NCI-H2029 (cell line): ENCODE results near the gene NOD1.
"Not testable (repeated sequence)": the region's sequence is repeated elsewhere in the genome, so short reads cannot be mapped to it uniquely, and the experiment has no call there.

Experiments
- DNase-seq: peaks from one replicate; lab custom pipeline; 2025; lab: John Stamatoyannopoulos, UW

NOD1 gene

GRCh38 chr7:30478349-30479201 is at the start of gene NOD1:
TSS of gene NOD1 (minus strand) at chr7:30478784. CDS start at chr7:30456921, 21,863 bp downstream.
- peak; percentile 69 for DNase-seq

GRCh38 chr7:30527297-30527696 is 48.7 kb upstream of the NOD1 start:
- DNase-seq, result not testable (repeated sequence)

GRCh38 chr7:30526163-30526562 is 47.6 kb upstream of the NOD1 start:
- no peak for DNase-seq

GRCh38 chr7:30525429-30525828 is 46.8 kb upstream of the NOD1 start:
- DNase-seq, result no peak

GRCh38 chr7:30524545-30524944 is 46.0 kb upstream of the NOD1 start:
- DNase-seq, result peak; percentile 9

GRCh38 chr7:30523466-30523865 is 44.9 kb upstream of the NOD1 start:
- no peak for DNase-seq

GRCh38 chr7:30522159-30522558 is 43.6 kb upstream of the NOD1 start:
- DNase-seq, result no peak

- DNase-seq, result no peak
Measured at GRCh38 chr7:30521532-30521931, 42.9 kb upstream of the NOD1 start.

- DNase-seq, result no peak
Measured at GRCh38 chr7:30519122-30519521, 40.5 kb upstream of the NOD1 start.

GRCh38 chr7:30515761-30516160 is 37.2 kb upstream of the NOD1 start:
- no peak for DNase-seq

- DNase-seq, result no peak
Measured at GRCh38 chr7:30514776-30515175, 36.2 kb upstream of the NOD1 start.

- DNase-seq, result no peak
Measured at GRCh38 chr7:30514177-30514576, 35.6 kb upstream of the NOD1 start.

- no peak for DNase-seq
Measured at GRCh38 chr7:30513762-30514161, 35.2 kb upstream of the NOD1 start.

GRCh38 chr7:30511973-30512662 is 33.5 kb upstream of the NOD1 start:
- DNase-seq, result no peak

GRCh38 chr7:30511494-30511893 is 32.9 kb upstream of the NOD1 start:
- DNase-seq, result no peak

GRCh38 chr7:30510124-30511075 is 31.8 kb upstream of the NOD1 start:
- peak; percentile 21 for DNase-seq

GRCh38 chr7:30509171-30509857 is 30.7 kb upstream of the NOD1 start:
- DNase-seq, result not testable (repeated sequence)

- DNase-seq, result not testable (repeated sequence)
Measured at GRCh38 chr7:30507346-30507900, 28.8 kb upstream of the NOD1 start.

- no peak for DNase-seq
Measured at GRCh38 chr7:30505174-30505697, 26.7 kb upstream of the NOD1 start.

GRCh38 chr7:30504301-30505173 is 26.0 kb upstream of the NOD1 start, which contains the start of gene GGCT:
TSS of gene GGCT (minus strand) at chr7:30504829. CDS start at chr7:30504709, 120 bp downstream.
- DNase-seq, result peak; percentile 98
